ENCODE measurements around the gene MUC7. TPM values are rescaled to one million over a fixed set of nuclear protein-coding genes. Genes with fewer than 3 reads are reported as not detected.

Gene MUC7
- total RNA-seq = not detected in 2 replicates

GRCh38 chr4:70471897-70472296 is at the start of gene MUC7:
Gene MUC7, plus strand, starts transcription at chr4:70472197. Its CDS starts 1,825 bp downstream, at chr4:70474022.

GRCh38 chr4:70518269-70518668 is 46.3 kb downstream of the MUC7 start, which contains the start of gene AMTN:
Gene AMTN, plus strand, starts transcription at chr4:70518569. Its CDS starts 209 bp downstream, at chr4:70518778.

Other genes starting within 250 kb of the MUC7 start
- gene FDCSP, start 246.1 kb upstream of the MUC7 start, total RNA-seq = not detected in 2 replicates
- gene CSN3, start 229.6 kb upstream of the MUC7 start, total RNA-seq = not detected in 2 replicates
- gene CABS1, start 137.2 kb upstream of the MUC7 start, total RNA-seq = not detected in 2 replicates
- not detected in 2 replicates for gene SMR3A, start 111.4 kb upstream of the MUC7 start, total RNA-seq
- not detected in 2 replicates for gene SMR3B, start 89.1 kb upstream of the MUC7 start, total RNA-seq
- gene OPRPN, start 74.3 kb upstream of the MUC7 start, total RNA-seq = not detected in 2 replicates
- not detected in 2 replicates for gene AMTN, start 46.4 kb downstream of the MUC7 start, total RNA-seq
- not detected in 2 replicates for gene AMBN, start 120.1 kb downstream of the MUC7 start, total RNA-seq
- gene ENAM, start 156.5 kb downstream of the MUC7 start, total RNA-seq = not detected in 2 replicates
- not detected in 2 replicates for gene JCHAIN, start 194.3 kb downstream of the MUC7 start, total RNA-seq
- gene UTP3, start 216.3 kb downstream of the MUC7 start, total RNA-seq = 14.7 and 18.2 TPM in 2 replicates
- 48.9 and 51.6 TPM in 2 replicates for gene RUFY3, start 249.8 kb downstream of the MUC7 start, total RNA-seq